Measurements from ENCODE around the gene HJURP.

Gene HJURP

DNA sequence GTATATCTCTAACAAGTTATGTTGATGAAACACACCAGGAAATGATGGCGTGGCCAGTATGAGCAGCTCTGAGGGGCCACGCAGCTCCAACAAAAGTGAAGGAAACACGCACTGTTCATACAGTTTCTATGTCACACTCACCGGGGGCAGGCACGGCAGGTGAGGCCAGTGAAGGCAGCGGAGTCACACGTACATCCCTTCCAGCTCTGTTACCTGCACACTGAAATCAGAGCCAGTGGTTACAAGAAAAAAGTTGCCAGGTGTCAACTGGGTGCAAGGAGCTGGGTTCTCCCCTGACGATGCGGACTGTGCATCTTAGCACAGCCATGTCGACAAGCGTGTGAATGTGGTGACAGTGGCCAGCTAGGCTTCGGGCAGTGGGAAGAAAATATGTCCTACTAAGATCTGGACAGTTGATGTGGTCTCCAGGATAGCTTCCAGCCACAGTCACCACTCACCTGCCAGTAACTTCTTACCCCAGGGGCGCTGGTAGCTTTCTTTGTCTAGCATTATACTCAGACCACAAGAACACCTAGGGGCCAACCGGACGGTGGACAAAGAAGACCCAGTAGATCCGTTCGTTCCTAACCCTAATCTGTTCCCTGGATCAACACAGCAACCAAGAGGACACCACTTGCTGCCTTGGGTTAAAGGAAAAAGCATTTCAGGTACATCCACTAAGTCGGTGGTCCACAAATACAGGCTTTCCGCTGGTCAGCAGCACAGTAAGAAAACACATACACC, 10.1 kb downstream of the HJURP start:
- H3K9me2 ChIP-seq (replicated peaks; ENCODE audit: low read depth, low read length) = no peaks in the 10 kb centered on the region

DNA sequence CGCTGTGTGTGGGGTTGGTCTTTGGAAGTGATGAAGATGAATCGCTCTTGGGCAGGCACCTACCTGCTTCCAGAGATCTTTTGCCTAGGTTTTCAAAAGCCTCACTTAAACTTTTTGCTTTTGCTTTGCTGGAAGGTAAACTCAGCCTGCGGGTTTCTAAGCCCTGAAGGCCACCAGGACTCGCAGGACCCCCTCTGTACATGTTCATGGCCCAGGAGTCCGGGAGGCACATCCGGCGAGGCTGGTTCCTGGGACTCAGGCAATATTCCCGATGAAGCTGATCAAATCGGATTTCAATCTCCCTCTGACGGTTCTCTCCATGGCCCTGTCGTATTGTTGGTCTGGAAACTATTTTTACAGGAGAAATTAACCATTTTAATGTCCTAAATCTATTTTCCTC, 13.2 kb downstream of the HJURP start:
- no peaks in the 10 kb centered on the region for H3K9me2 ChIP-seq (replicated peaks; ENCODE audit: low read depth, low read length)
- no peak overlapping the region for H2AFZ ChIP-seq (ENCODE audit: low read length)
- peaks cover 98% of the 10 kb centered on the region for H3K36me3 ChIP-seq (ENCODE audit: insufficient read depth, low read length)
- peaks cover 41% of the 10 kb centered on the region for H3K4me1 ChIP-seq (ENCODE audit: insufficient read depth, low read length, poor library complexity, severe bottlenecking)
- H3K79me2 ChIP-seq (ENCODE audit: insufficient read depth, low read length) = peaks cover 100% of the 10 kb centered on the region
- peak overlapping the region; percentile 60 for H3K4me3 ChIP-seq (ENCODE audit: low read length, poor library complexity, severe bottlenecking)
- no peak for TF ChIP-seq EZH2phosphoT487 (IDR thresholded peaks at IDR 0.05; ENCODE audit: borderline replicate concordance)
- H3F3A ChIP-seq (ENCODE audit: low read depth) = no peaks in the 10 kb centered on the region
- no peak overlapping the region for H3K9ac ChIP-seq (ENCODE audit: low read depth, low read length, poor library complexity, severe bottlenecking)
- peaks cover 50% of the 10 kb centered on the region for H4K20me1 ChIP-seq (ENCODE audit: insufficient read depth, low read length, poor library complexity, severe bottlenecking)
- H3K9me3 ChIP-seq (ENCODE audit: insufficient read depth, low read depth, low read length) = no peaks in the 10 kb centered on the region
- H3K4me2 ChIP-seq (ENCODE audit: low read depth, low read length, poor library complexity, severe bottlenecking) = peak overlapping the region; percentile 68
- no peaks in the 10 kb centered on the region for H3K27me3 ChIP-seq (ENCODE audit: insufficient read depth, low read length, poor library complexity, severe bottlenecking)

More for the DNA sequence above, 10.1 kb downstream of the HJURP start:
- no peak overlapping the region for H3K4me3 ChIP-seq (ENCODE audit: low read length, poor library complexity, severe bottlenecking)
- peaks cover 40% of the 10 kb centered on the region for H3K4me1 ChIP-seq (ENCODE audit: insufficient read depth, low read length, poor library complexity, severe bottlenecking)
- H3K79me2 ChIP-seq (ENCODE audit: insufficient read depth, low read length) = peaks cover 100% of the 10 kb centered on the region
- no peaks in the 10 kb centered on the region for H3K9me3 ChIP-seq (ENCODE audit: insufficient read depth, low read depth, low read length)
- TF ChIP-seq EZH2phosphoT487 (IDR thresholded peaks at IDR 0.05; ENCODE audit: borderline replicate concordance) = no peak
- TF ChIP-seq, protein P1, sequence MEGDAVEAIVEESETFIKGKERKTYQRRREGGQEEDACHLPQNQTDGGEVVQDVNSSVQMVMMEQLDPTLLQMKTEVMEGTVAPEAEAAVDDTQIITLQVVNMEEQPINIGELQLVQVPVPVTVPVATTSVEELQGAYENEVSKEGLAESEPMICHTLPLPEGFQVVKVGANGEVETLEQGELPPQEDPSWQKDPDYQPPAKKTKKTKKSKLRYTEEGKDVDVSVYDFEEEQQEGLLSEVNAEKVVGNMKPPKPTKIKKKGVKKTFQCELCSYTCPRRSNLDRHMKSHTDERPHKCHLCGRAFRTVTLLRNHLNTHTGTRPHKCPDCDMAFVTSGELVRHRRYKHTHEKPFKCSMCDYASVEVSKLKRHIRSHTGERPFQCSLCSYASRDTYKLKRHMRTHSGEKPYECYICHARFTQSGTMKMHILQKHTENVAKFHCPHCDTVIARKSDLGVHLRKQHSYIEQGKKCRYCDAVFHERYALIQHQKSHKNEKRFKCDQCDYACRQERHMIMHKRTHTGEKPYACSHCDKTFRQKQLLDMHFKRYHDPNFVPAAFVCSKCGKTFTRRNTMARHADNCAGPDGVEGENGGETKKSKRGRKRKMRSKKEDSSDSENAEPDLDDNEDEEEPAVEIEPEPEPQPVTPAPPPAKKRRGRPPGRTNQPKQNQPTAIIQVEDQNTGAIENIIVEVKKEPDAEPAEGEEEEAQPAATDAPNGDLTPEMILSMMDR (conservative IDR thresholded peaks at IDR 0.05; ENCODE audit: low read length) = no peak
- H2AFZ ChIP-seq (ENCODE audit: low read length) = no peak overlapping the region
- H3K27me3 ChIP-seq (ENCODE audit: insufficient read depth, low read length, poor library complexity, severe bottlenecking) = no peaks in the 10 kb centered on the region
- peaks cover 52% of the 10 kb centered on the region for H4K20me1 ChIP-seq (ENCODE audit: insufficient read depth, low read length, poor library complexity, severe bottlenecking)
- peaks cover 99% of the 10 kb centered on the region for H3K36me3 ChIP-seq (ENCODE audit: insufficient read depth, low read length)
- no peak overlapping the region for H3K9ac ChIP-seq (ENCODE audit: low read depth, low read length, poor library complexity, severe bottlenecking)
- H3F3A ChIP-seq (ENCODE audit: low read depth) = no peaks in the 10 kb centered on the region
- H3K4me2 ChIP-seq (ENCODE audit: low read depth, low read length, poor library complexity, severe bottlenecking) = no peak overlapping the region

DNA sequence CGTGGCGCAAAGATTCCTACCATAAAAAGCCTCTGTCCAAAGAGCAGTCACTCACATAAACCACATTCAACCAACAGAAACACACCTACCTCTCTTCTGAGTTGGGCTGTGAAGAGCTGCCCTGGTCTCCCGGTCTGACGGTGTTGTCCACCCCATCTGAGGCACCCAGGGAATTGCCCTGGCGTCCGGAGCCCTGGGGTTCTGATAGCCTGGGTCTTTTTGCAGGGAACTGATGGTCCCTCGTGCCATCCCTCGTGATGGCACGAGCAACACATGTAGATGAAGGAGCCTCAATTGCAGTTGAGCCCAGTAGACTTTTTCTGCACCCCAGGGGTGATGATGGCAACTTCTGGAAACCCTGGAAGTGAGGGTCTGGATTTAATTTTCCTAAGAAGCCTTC, 13.8 kb downstream of the HJURP start:
- Histone ChIP-seq H3K36me3 (ENCODE audit: insufficient read depth, low read length) (peaks cover 98% of the 10 kb centered on the region), H3F3A (ENCODE audit: low read depth) (no peaks in the 10 kb centered on the region), H3K4me3 (ENCODE audit: low read length, poor library complexity, severe bottlenecking) (peak overlapping the region; percentile 60), H3K79me2 (ENCODE audit: insufficient read depth, low read length) (peaks cover 100% of the 10 kb centered on the region), H3K4me2 (ENCODE audit: low read depth, low read length, poor library complexity, severe bottlenecking) (peak overlapping the region; percentile 68), H3K4me1 (ENCODE audit: insufficient read depth, low read length, poor library complexity, severe bottlenecking) (peaks cover 41% of the 10 kb centered on the region), H3K9me3 (ENCODE audit: insufficient read depth, low read depth, low read length) (no peaks in the 10 kb centered on the region), H3K27me3 (ENCODE audit: insufficient read depth, low read length, poor library complexity, severe bottlenecking) (no peaks in the 10 kb centered on the region), H3K9me2 (replicated peaks; ENCODE audit: low read depth, low read length) (no peaks in the 10 kb centered on the region), H4K20me1 (ENCODE audit: insufficient read depth, low read length, poor library complexity, severe bottlenecking) (peaks cover 52% of the 10 kb centered on the region), H3K9ac (ENCODE audit: low read depth, low read length, poor library complexity, severe bottlenecking) (peak overlapping the region; percentile 46), H2AFZ (ENCODE audit: low read length) (no peak overlapping the region)
- TF ChIP-seq, protein P1 (conservative IDR thresholded peaks at IDR 0.05; ENCODE audit: low read length) = no peak
- no peak for TF ChIP-seq EZH2phosphoT487 (IDR thresholded peaks at IDR 0.05; ENCODE audit: borderline replicate concordance)

DNA sequence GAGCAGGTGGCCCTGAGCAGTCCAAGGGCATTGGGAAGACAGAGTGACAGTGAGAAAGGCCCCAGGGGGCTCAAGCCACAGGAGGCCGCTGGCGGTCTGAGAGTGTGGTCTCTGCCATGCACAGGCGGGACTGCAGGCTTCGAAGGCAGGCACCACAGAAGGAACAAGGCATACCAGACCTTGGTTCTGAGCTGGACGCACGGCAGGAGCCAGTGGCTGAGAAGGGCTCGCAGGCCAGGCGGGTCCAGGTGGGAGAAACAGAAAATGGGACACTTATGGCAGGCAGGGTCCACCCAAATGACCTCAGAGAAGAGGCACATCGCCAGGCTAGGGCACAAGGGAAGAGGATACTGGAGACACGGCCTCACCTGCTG, 14.9 kb downstream of the HJURP start:
- Histone ChIP-seq H3K36me3 (ENCODE audit: insufficient read depth, low read length) (peaks cover 99% of the 10 kb centered on the region), H4K20me1 (ENCODE audit: insufficient read depth, low read length, poor library complexity, severe bottlenecking) (peaks cover 52% of the 10 kb centered on the region), H3K4me2 (ENCODE audit: low read depth, low read length, poor library complexity, severe bottlenecking) (peak overlapping the region; percentile 68)

More for the DNA sequence above, 14.9 kb downstream of the HJURP start:
- Histone ChIP-seq H3K4me3 (ENCODE audit: low read length, poor library complexity, severe bottlenecking) (peak overlapping the region; percentile 60), H3F3A (ENCODE audit: low read depth) (no peaks in the 10 kb centered on the region), H3K9ac (ENCODE audit: low read depth, low read length, poor library complexity, severe bottlenecking) (peak overlapping the region; percentile 46), H3K79me2 (ENCODE audit: insufficient read depth, low read length) (peaks cover 98% of the 10 kb centered on the region), H3K9me2 (replicated peaks; ENCODE audit: low read depth, low read length) (no peaks in the 10 kb centered on the region), H2AFZ (ENCODE audit: low read length) (no peak overlapping the region), H3K9me3 (ENCODE audit: insufficient read depth, low read depth, low read length) (no peaks in the 10 kb centered on the region), H3K27me3 (ENCODE audit: insufficient read depth, low read length, poor library complexity, severe bottlenecking) (no peaks in the 10 kb centered on the region), H3K4me1 (ENCODE audit: insufficient read depth, low read length, poor library complexity, severe bottlenecking) (peaks cover 41% of the 10 kb centered on the region)
- TF ChIP-seq, protein P1 (conservative IDR thresholded peaks at IDR 0.05; ENCODE audit: low read length) = no peak
- no peak for TF ChIP-seq EZH2phosphoT487 (IDR thresholded peaks at IDR 0.05; ENCODE audit: borderline replicate concordance)
